H1 (cell line): ENCODE results near the gene CD99. TPM values are rescaled to one million over a fixed set of nuclear protein-coding genes. Genes with fewer than 3 reads are reported as not detected.

Experiments used
- CHD1 ChIP-seq: IDR thresholded peaks from 2 replicates; pipeline ENCODE4 v1.6.1; 2012; ENCODE audit warnings: low read depth, low read length, improper control_type of control experiment
- CREB1 ChIP-seq: IDR thresholded peaks from 2 replicates; pipeline ENCODE4 v1.6.1; 2012; ENCODE audit warnings: inconsistent platforms
- SIN3A ChIP-seq, 2 experiments: IDR thresholded peaks in 1 of 2; conservative IDR thresholded peaks in 1 of 2; 2 replicates each; pipeline ENCODE4 v1.6.1; 2011 to 2012; ENCODE audit warnings: low read length in 2 of 2, improper control_type of control experiment in 1 of 2, low read depth in 1 of 2, mild to moderate bottlenecking in 1 of 2
- SP2 ChIP-seq: IDR thresholded peaks from 2 replicates; pipeline ENCODE4 v1.6.1; 2012; ENCODE audit warnings: mild to moderate bottlenecking, low read length, inconsistent platforms
- YY1 ChIP-seq: IDR thresholded peaks from 2 replicates; pipeline ENCODE4 v1.6.1; 2011; ENCODE audit warnings: low read depth, mild to moderate bottlenecking, low read length
- polyA plus RNA-seq, 7 experiments: library from polyadenylated mRNA; depleted of rRNA in 3 of 7; stranded (reverse) in 5 of 7; unstranded in 2 of 7; fragments of >200 nt in 5 of 7; fragments of 200-250 nt in 2 of 7; gene quantifications; 1 replicate in 5 of 7; 2 replicates in 1 of 7; 4 replicates in 1 of 7; pipeline versions ENCODE4 v1.2.1 to v1.2.3, GENCODE V29; 2011 to 2013; ENCODE audit warnings: missing spikeins in 2 of 7, mixed read lengths in 2 of 7
- total RNA-seq: library from RNA; stranded (reverse); fragmentation: NEBNext Ultra II Directional; extraction: Animal tissue kit (Norgen Biotek cat#: 25700); gene quantifications from 2 replicates; pipeline ENCODE4 v1.2.1, GENCODE V29; 2021

CD99 gene
- total and polyA plus RNA-seq, 2 of the 8 experiments (the other 6 are each of a cell fraction or from before 2014, with no cell fraction given) = 30.1 to 47.8 TPM

DNA sequence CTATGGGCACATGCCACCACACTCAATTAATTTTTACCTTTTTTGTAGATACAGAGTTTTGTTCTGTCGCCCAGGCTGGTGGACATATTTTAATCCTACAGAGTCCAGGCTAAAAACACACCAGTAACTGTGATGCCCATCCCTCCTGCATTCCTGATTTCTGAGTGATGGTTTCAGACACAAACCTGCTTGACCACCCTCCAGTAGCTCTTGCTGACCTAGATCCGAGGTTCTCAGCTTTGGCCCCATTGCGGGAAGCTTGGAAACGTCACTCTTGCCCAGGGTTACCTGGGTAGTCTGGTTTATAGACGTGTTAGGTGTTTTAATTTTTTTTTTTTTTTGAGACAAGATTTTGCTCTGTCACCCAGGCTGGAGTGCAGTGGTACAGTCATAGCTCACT lies 7.5 kb downstream of the CD99 start (continued):
- no peak for TF ChIP-seq SIN3A (conservative IDR thresholded peaks at IDR 0.05 in 1 of 2, IDR thresholded peaks at IDR 0.05 in 1 of 2; ENCODE audit: low read depth in 1 of 2, low read length in 2 of 2)
- TF ChIP-seq YY1 = no peak
- no peak for TF ChIP-seq CHD1
- TF ChIP-seq SP2 = no peak
- TF ChIP-seq CREB1 = no peak
